Stimulated activated naive CD4-positive, alpha-beta T cell (primary cell): ENCODE data around the gene CNOT1.
"Not testable (repeated sequence)": the region's sequence is repeated elsewhere in the genome, so short reads cannot be mapped to it uniquely, and the experiment has no call there.

Experiments used
- DNase-seq, 6 experiments: peaks; one replicate each; lab custom pipeline; 2025; lab: John Stamatoyannopoulos, UW

Gene CNOT1

GRCh38 chr16:58629733-58630640 is at the start of gene CNOT1:
Gene CNOT1, minus strand, starts transcription at chr16:58629826. Its CDS starts 30,489 bp downstream, at chr16:58599337.
- DNase-seq: peak; percentile 96 to 99 (median 98)

GRCh38 chr16:58678716-58679115 is 49.1 kb upstream of the CNOT1 start:
- no peak for DNase-seq

GRCh38 chr16:58678269-58678668 is 48.6 kb upstream of the CNOT1 start:
- DNase-seq: no peak

GRCh38 chr16:58670946-58671583 is 41.4 kb upstream of the CNOT1 start:
- DNase-seq: no peak

- DNase-seq: no peak
Measured at GRCh38 chr16:58670177-58670576, 40.6 kb upstream of the CNOT1 start.

- no peak for DNase-seq
Measured at GRCh38 chr16:58665200-58665599, 35.6 kb upstream of the CNOT1 start.

- no peak for DNase-seq
Measured at GRCh38 chr16:58661199-58661830, 31.7 kb upstream of the CNOT1 start.

GRCh38 chr16:58659911-58660310 is 30.3 kb upstream of the CNOT1 start:
- DNase-seq: not testable (repeated sequence)

- no peak for DNase-seq
Measured at GRCh38 chr16:58658796-58659211, 29.2 kb upstream of the CNOT1 start.

GRCh38 chr16:58656899-58657298 is 27.3 kb upstream of the CNOT1 start:
- DNase-seq: no peak

- no peak for DNase-seq
Measured at GRCh38 chr16:58655215-58655596, 25.6 kb upstream of the CNOT1 start.

GRCh38 chr16:58654560-58655214 is 25.1 kb upstream of the CNOT1 start:
- no peak for DNase-seq

- DNase-seq: no peak
Measured at GRCh38 chr16:58652741-58653140, 23.1 kb upstream of the CNOT1 start.

GRCh38 chr16:58651965-58652348 is 22.3 kb upstream of the CNOT1 start:
- DNase-seq: no peak

GRCh38 chr16:58649707-58650106 is 20.1 kb upstream of the CNOT1 start:
- no peak for DNase-seq

- DNase-seq: no peak
Measured at GRCh38 chr16:58647107-58647506, 17.5 kb upstream of the CNOT1 start.

GRCh38 chr16:58644765-58645487 is 15.3 kb upstream of the CNOT1 start:
- no peak for DNase-seq

- no peak for DNase-seq
Measured at GRCh38 chr16:58644108-58644507, 14.5 kb upstream of the CNOT1 start.

GRCh38 chr16:58640949-58641348 is 11.3 kb upstream of the CNOT1 start:
- DNase-seq: no peak

GRCh38 chr16:58639836-58640235 is 10.2 kb upstream of the CNOT1 start:
- no peak for DNase-seq

- DNase-seq: no peak
Measured at GRCh38 chr16:58639230-58639629, 9.6 kb upstream of the CNOT1 start.
